ENCODE data around the gene SLC12A3. TPM values are rescaled to one million over a fixed set of nuclear protein-coding genes. Genes with fewer than 3 reads are reported as not detected.
A peak's percentile ranks its signal among the peaks of the same experiment; 100 is the strongest.

SLC12A3 gene
- total RNA-seq, 3 donors from 2014 or later: not detected

DNA sequence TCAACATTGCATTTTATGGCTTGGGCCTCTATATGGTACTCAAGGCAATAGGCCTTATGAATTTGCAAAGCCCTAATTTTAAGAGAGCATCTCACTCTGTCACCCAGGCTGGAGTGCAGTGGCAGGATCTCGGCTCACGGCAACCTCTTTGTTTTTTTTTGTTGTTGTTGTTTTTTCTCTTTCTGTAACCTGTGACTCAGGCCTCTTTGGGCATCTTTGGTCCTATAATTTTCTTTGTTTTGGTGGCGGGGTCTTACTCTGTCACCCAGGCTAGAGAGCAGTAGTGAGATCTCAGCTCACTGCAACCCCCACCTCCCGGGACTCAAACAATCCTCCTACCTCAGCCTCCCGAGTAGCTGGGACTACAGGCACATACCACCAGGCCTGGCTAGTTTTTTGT, 45.1 kb downstream of the SLC12A3 start:
- H3K4me3 ChIP-seq: no peak overlapping the region
- no peak for DNase-seq (ENCODE audit: low spot score in 2 of 2)
- peak overlapping the region; percentile 38 to 49 for H3K27ac ChIP-seq
- H3K36me3 ChIP-seq: no peaks in the 10 kb centered on the region
- intact Hi-C loops (cut with DNase I; ENCODE audit: low total_unique reads): no loop called here
- H3K27me3 ChIP-seq: no peaks in the 10 kb centered on the region
- TF ChIP-seq POLR2AphosphoS5 (IDR thresholded peaks at IDR 0.05): no peak
- TF ChIP-seq, protein P1, sequence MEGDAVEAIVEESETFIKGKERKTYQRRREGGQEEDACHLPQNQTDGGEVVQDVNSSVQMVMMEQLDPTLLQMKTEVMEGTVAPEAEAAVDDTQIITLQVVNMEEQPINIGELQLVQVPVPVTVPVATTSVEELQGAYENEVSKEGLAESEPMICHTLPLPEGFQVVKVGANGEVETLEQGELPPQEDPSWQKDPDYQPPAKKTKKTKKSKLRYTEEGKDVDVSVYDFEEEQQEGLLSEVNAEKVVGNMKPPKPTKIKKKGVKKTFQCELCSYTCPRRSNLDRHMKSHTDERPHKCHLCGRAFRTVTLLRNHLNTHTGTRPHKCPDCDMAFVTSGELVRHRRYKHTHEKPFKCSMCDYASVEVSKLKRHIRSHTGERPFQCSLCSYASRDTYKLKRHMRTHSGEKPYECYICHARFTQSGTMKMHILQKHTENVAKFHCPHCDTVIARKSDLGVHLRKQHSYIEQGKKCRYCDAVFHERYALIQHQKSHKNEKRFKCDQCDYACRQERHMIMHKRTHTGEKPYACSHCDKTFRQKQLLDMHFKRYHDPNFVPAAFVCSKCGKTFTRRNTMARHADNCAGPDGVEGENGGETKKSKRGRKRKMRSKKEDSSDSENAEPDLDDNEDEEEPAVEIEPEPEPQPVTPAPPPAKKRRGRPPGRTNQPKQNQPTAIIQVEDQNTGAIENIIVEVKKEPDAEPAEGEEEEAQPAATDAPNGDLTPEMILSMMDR (IDR thresholded peaks at IDR 0.05): no peak
- TF ChIP-seq POLR2A (IDR thresholded peaks at IDR 0.05): no peak
- peaks cover 0 to under 1% of the 10 kb centered on the region in 2 donors for H3K4me1 ChIP-seq
- no peaks in the 10 kb centered on the region for H3K9me3 ChIP-seq

DNA sequence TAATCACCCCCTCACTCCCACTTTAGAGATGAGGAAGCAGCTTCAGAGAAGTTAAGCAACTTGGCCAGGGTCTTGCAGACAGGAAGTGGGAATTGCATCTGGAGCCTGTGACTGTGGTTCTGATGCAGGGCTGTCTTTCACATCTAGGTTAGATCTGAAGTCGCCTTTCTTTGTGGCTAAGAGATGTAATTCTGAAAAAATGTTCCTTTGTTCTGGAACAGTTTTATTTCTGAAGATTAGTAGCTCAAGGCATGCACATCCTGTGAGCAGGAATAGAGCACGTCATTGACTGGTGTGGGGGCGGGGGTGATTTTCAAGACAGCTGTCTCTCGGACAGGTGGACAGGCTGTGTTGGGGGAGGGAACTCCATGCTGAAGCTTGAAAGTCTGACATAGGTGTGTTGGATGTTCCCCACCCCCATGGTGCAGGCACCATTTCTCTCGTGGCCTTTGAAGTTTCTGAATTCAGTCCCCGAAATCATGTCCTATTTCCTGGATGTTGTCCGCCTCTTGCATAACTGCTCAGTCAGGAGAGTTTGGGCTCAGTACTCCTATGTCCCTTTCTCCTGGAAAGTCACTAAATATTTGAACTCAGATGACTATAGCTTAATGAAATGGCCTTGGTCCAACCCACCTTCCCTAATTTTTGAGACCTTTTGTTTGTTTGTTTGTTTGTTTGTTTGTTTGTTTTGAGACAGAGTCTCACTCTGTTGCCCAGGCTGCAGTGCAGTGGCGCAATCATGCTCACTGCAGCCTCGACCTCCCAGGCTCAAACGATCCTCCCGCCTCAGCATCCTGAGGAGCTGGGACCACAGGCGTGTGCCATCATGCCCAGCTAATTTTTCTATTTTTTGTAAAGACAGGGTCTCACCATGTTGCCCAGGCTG, 45.9 kb downstream of the SLC12A3 start:
- DNase-seq (ENCODE audit: low spot score in 2 of 2): no peak
- intact Hi-C loops (cut with DNase I; ENCODE audit: low total_unique reads): no loop called here
- H3K9me3 ChIP-seq: no peaks in the 10 kb centered on the region
- no peak overlapping the region for H3K4me3 ChIP-seq
- H3K4me1 ChIP-seq: peaks cover 0 to 5% of the 10 kb centered on the region in 2 donors
- TF ChIP-seq, protein P1 (IDR thresholded peaks at IDR 0.05): no peak
- no peak for TF ChIP-seq POLR2AphosphoS5 (IDR thresholded peaks at IDR 0.05)
- no peak for TF ChIP-seq POLR2A (IDR thresholded peaks at IDR 0.05)
- peak overlapping the region; percentile 38 to 49 for H3K27ac ChIP-seq
- no peaks in the 10 kb centered on the region for H3K36me3 ChIP-seq
- no peaks in the 10 kb centered on the region for H3K27me3 ChIP-seq

DNA sequence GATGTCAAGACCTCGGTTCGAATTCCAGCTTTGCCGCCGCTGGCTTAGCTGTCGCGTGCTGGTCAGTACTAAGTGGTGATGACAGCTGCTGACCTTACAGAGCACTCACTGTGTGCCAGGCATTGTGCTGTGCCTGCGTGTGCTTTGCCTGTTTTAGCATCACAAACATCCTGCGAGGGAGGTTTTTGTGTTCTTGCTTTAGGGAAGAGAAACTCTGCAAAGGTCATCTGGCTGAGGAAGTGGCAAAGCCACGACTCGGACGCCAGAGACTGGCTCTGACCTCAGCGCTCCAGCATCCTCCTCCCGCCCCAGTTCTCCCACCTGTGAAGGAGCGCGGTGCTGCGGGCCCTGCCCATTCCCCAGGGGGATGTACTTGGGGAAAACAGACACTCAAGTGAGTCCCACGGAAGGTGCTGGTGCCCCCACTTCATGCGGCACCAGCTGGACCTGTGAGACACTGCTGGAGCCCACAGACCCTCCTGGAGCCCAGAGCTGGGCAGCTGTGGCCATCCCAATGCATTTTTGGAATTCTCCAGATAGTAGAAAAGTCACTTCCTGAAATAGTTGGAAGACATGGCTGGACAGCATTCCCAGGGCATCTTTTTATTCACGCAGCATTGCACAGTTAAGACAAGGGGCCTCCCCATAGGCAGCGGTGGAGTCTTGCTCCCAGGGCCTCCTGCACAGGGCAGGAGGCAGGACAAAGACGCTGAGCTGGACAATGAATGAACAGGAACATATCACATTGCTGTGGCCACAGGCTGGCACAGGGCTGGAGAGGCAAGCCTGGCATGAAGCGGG, 47.0 kb downstream of the SLC12A3 start:
- TF ChIP-seq POLR2AphosphoS5 (IDR thresholded peaks at IDR 0.05): no peak
- TF ChIP-seq POLR2A (IDR thresholded peaks at IDR 0.05): no peak
- TF ChIP-seq, protein P1 (IDR thresholded peaks at IDR 0.05): no peak
- Histone ChIP-seq H3K27ac (peak overlapping the region in 1 of 2 donors; percentile 49), H3K36me3 (no peaks in the 10 kb centered on the region), H3K4me3 (no peak overlapping the region), H3K4me1 (peaks cover 0 to 5% of the 10 kb centered on the region in 2 donors), H3K9me3 (no peaks in the 10 kb centered on the region), H3K27me3 (no peaks in the 10 kb centered on the region)
- no peak for DNase-seq (ENCODE audit: low spot score in 2 of 2)
- intact Hi-C loops (cut with DNase I; ENCODE audit: low total_unique reads): no loop called here

DNA sequence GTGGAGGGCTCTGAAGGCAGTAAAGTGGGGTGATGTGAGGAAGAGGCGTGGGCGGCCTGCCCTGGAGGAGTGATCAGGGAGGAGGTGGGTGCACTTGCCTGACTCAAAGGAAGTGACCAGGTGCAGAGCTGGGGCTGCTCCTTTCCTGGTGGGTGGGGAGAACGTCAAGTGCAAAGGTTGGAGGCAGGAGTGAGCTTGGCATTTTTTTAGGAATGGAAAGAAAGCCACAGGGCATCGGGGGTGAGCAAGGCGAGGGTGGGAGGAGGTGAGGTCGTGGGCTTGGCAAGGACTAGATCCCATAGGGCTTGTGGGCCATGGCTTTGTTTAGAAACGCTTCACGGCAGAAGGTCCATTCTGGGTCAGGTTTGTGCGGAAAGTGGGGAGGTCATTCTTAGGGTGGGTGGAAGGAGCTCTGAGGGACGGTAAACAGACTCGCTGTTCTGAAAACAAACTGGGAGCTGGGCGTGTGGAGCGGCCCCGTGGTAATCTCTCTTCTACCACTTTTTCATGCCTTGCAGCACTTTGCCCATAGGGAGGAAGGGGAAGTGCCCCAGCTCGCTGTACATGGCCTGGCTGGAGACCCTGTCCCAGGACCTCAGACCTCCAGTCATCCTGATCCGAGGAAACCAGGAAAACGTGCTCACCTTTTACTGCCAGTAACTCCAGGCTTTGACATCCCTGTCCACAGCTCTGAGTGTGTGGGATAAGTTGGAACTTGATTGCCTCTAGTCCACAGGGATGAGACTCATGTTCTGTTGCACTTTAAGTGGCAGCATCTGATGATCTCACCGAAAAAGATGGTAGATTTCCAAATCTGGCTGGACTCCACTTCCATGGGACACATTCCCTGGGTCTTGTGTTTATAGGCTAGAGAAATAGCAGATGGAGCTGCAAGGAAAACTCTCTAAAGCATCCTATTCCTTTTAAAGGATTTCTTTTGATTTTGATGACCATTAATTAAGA, 48.0 kb downstream of the SLC12A3 start:
- Histone ChIP-seq H3K4me1 (peaks cover 0 to 5% of the 10 kb centered on the region in 2 donors), H3K27ac (no peak overlapping the region), H3K36me3 (no peaks in the 10 kb centered on the region), H3K4me3 (no peak overlapping the region), H3K9me3 (no peaks in the 10 kb centered on the region), H3K27me3 (no peaks in the 10 kb centered on the region)
- DNase-seq (ENCODE audit: low spot score in 2 of 2): no peak
- TF ChIP-seq POLR2AphosphoS5 (IDR thresholded peaks at IDR 0.05) (no peak), POLR2A (IDR thresholded peaks at IDR 0.05) (no peak)
- TF ChIP-seq, protein P1 (IDR thresholded peaks at IDR 0.05): no peak
- intact Hi-C loops (cut with DNase I; ENCODE audit: low total_unique reads): no loop called here

Data from breast epithelium (tissue), 4 donors.